ENCODE data around the gene SMOC2. TPM values are rescaled to one million over a fixed set of nuclear protein-coding genes. Genes with fewer than 3 reads are reported as not detected.

SMOC2 gene
- total RNA-seq, 2 donors from 2014 or later = not detected

- DNase-seq (ENCODE audit: low spot score in 2 of 2) = no peak
- Mint-ChIP-seq H3K27ac (no peak overlapping the region), H3K36me3 (no peaks in the 10 kb centered on the region)
Observed at GRCh38 chr6:168640768-168641167, 199.8 kb downstream of the SMOC2 start.

GRCh38 chr6:168641446-168641845 lies 200.5 kb downstream of the SMOC2 start:
- no peak overlapping the region for H3K27ac Mint-ChIP-seq
- ATAC-seq (no peak), DNase-seq (ENCODE audit: low spot score in 2 of 2) (no peak)
- no peaks in the 10 kb centered on the region for H3K36me3 Mint-ChIP-seq
- H3K9me3 Mint-ChIP-seq = no peaks in the 10 kb centered on the region

More at GRCh38 chr6:168640768-168641167, 199.8 kb downstream of the SMOC2 start:
- no peak for ATAC-seq
- no peaks in the 10 kb centered on the region for H3K9me3 Mint-ChIP-seq

- DNase-seq (ENCODE audit: low spot score in 2 of 2) (no peak), ATAC-seq (no peak)
- Mint-ChIP-seq H3K27ac (no peak overlapping the region), H3K9me3 (no peaks in the 10 kb centered on the region), H3K36me3 (no peaks in the 10 kb centered on the region)
Observed at GRCh38 chr6:168643401-168643800, 202.4 kb downstream of the SMOC2 start.

- Mint-ChIP-seq H3K9me3 (no peaks in the 10 kb centered on the region), H3K36me3 (no peaks in the 10 kb centered on the region), H3K27ac (no peak overlapping the region)
- ATAC-seq (no peak), DNase-seq (ENCODE audit: low spot score in 2 of 2) (no peak)
Observed at GRCh38 chr6:168645326-168645725, 204.3 kb downstream of the SMOC2 start.

- no peaks in the 10 kb centered on the region for H3K36me3 Mint-ChIP-seq
- H3K27ac Mint-ChIP-seq = no peak overlapping the region
- H3K9me3 Mint-ChIP-seq = no peaks in the 10 kb centered on the region
- ATAC-seq = no peak
- DNase-seq (ENCODE audit: low spot score in 2 of 2) = no peak
Observed at GRCh38 chr6:168647271-168647670, 206.3 kb downstream of the SMOC2 start.

GRCh38 chr6:168648240-168649125 lies 207.5 kb downstream of the SMOC2 start:
- ATAC-seq (no peak), DNase-seq (ENCODE audit: low spot score in 2 of 2) (no peak)

GRCh38 chr6:168649209-168649608 lies 208.2 kb downstream of the SMOC2 start:
- no peak overlapping the region for H3K27ac Mint-ChIP-seq
- ATAC-seq = no peak

More at GRCh38 chr6:168648240-168649125, 207.5 kb downstream of the SMOC2 start:
- Mint-ChIP-seq H3K27ac (no peak overlapping the region), H3K36me3 (no peaks in the 10 kb centered on the region), H3K9me3 (no peaks in the 10 kb centered on the region)

GRCh38 chr6:168650671-168651111 lies 209.7 kb downstream of the SMOC2 start:
- DNase-seq (ENCODE audit: low spot score in 2 of 2) (no peak), ATAC-seq (no peak)
- H3K9me3 Mint-ChIP-seq = peaks cover 0 to 1% of the 10 kb centered on the region in 2 donors
- no peaks in the 10 kb centered on the region for H3K36me3 Mint-ChIP-seq
- H3K27ac Mint-ChIP-seq = no peak overlapping the region

More at GRCh38 chr6:168649209-168649608, 208.2 kb downstream of the SMOC2 start:
- Mint-ChIP-seq H3K9me3 (no peaks in the 10 kb centered on the region), H3K36me3 (no peaks in the 10 kb centered on the region)
- no peak for DNase-seq (ENCODE audit: low spot score in 2 of 2)

GRCh38 chr6:168655462-168656152 lies 214.6 kb downstream of the SMOC2 start:
- no peak overlapping the region for H3K27ac Mint-ChIP-seq
- peaks cover 13 to 23% of the 10 kb centered on the region in 2 donors for H3K9me3 Mint-ChIP-seq
- ATAC-seq = no peak

GRCh38 chr6:168658059-168658458 lies 217.1 kb downstream of the SMOC2 start:
- peaks cover 0 to 19% of the 10 kb centered on the region in 2 donors for H3K36me3 Mint-ChIP-seq
- ATAC-seq (no peak), DNase-seq (ENCODE audit: low spot score in 2 of 2) (no peak)
- H3K27ac Mint-ChIP-seq = no peak overlapping the region
- peaks cover 13 to 26% of the 10 kb centered on the region in 2 donors for H3K9me3 Mint-ChIP-seq

More at GRCh38 chr6:168655462-168656152, 214.6 kb downstream of the SMOC2 start:
- H3K36me3 Mint-ChIP-seq = peaks cover 0 to 13% of the 10 kb centered on the region in 2 donors
- DNase-seq (ENCODE audit: low spot score in 2 of 2) = no peak

GRCh38 chr6:168660400-168660945 lies 219.5 kb downstream of the SMOC2 start:
- peaks cover 0 to 19% of the 10 kb centered on the region in 2 donors for H3K36me3 Mint-ChIP-seq
- H3K27ac Mint-ChIP-seq = no peak overlapping the region
- ATAC-seq (no peak), DNase-seq (ENCODE audit: low spot score in 2 of 2) (no peak)
- peaks cover 13 to 26% of the 10 kb centered on the region in 2 donors for H3K9me3 Mint-ChIP-seq

GRCh38 chr6:168662301-168662936 lies 221.4 kb downstream of the SMOC2 start:
- peaks cover 0 to 19% of the 10 kb centered on the region in 2 donors for H3K36me3 Mint-ChIP-seq
- H3K27ac Mint-ChIP-seq = no peak overlapping the region
- H3K9me3 Mint-ChIP-seq = peaks cover 13 to 20% of the 10 kb centered on the region in 2 donors
- no peak for ATAC-seq
- DNase-seq (ENCODE audit: low spot score in 2 of 2) = no peak

GRCh38 chr6:168663041-168663440 lies 222.1 kb downstream of the SMOC2 start:
- ATAC-seq (no peak), DNase-seq (ENCODE audit: low spot score in 2 of 2) (no peak)
- H3K9me3 Mint-ChIP-seq = peaks cover 13 to 20% of the 10 kb centered on the region in 2 donors
- no peak overlapping the region for H3K27ac Mint-ChIP-seq
- H3K36me3 Mint-ChIP-seq = peaks cover 0 to 16% of the 10 kb centered on the region in 2 donors

- no peak overlapping the region for H3K27ac Mint-ChIP-seq
- DNase-seq (ENCODE audit: low spot score in 2 of 2) = no peak
- H3K9me3 Mint-ChIP-seq = peaks cover under 1 to 3% of the 10 kb centered on the region in 2 donors
- no peak for ATAC-seq
- peaks cover 0 to 5% of the 10 kb centered on the region in 2 donors for H3K36me3 Mint-ChIP-seq
Observed at GRCh38 chr6:168664956-168665355, 224.0 kb downstream of the SMOC2 start.

- ATAC-seq = no peak
- Mint-ChIP-seq H3K36me3 (peaks cover 0 to 5% of the 10 kb centered on the region in 2 donors), H3K9me3 (peaks cover 0 to 3% of the 10 kb centered on the region in 2 donors), H3K27ac (no peak overlapping the region)
- DNase-seq (ENCODE audit: low spot score in 2 of 2) = no peak
Observed at GRCh38 chr6:168666170-168666569, 225.2 kb downstream of the SMOC2 start.

GRCh38 chr6:168666699-168667427 lies 225.9 kb downstream of the SMOC2 start:
- ATAC-seq = no peak
- Mint-ChIP-seq H3K9me3 (peaks cover 0 to 3% of the 10 kb centered on the region in 2 donors), H3K36me3 (peaks cover 0 to 4% of the 10 kb centered on the region in 2 donors), H3K27ac (no peak overlapping the region)
- no peak for DNase-seq (ENCODE audit: low spot score in 2 of 2)

Measured in activated naive CD4-positive, alpha-beta T cell treated with anti-CD3 and anti-CD28 coated beads, Interleukin-2, amount 50 U/mL, for 72 hours (primary cell).